Mesodermal cell (in vitro differentiated cells): ENCODE measurements around the gene PRXL2A.

ENCODE experiments used
- H3K27ac ChIP-seq: 2 replicates; pipeline ENCODE4 v1.7.0; 2013; ENCODE audit warnings: mild to moderate bottlenecking, low read depth, low read length, moderate library complexity; ENCODE audit not compliant: severe bottlenecking
- H3K36me3 ChIP-seq: 2 replicates; pipeline ENCODE4 v1.7.1; 2013; ENCODE audit warnings: mild to moderate bottlenecking, low read length, moderate library complexity; ENCODE audit not compliant: control insufficient read depth, insufficient read depth
- H3K4me1 ChIP-seq: one replicate; pipeline ENCODE4 v1.7.1; 2013; ENCODE audit warnings: mild to moderate bottlenecking, low read length; ENCODE audit not compliant: insufficient read depth, control insufficient read depth, poor library complexity, severe bottlenecking
- H3K4me3 ChIP-seq: 2 replicates; pipeline ENCODE4 v1.7.0; 2013; ENCODE audit warnings: low read length, control low read depth, mild to moderate bottlenecking; ENCODE audit not compliant: insufficient read depth, poor library complexity, severe bottlenecking; ENCODE audit errors: extremely low read depth
- H3K9me3 ChIP-seq: 2 replicates; pipeline ENCODE4 v1.7.1; 2013; ENCODE audit warnings: mild to moderate bottlenecking, low read length, moderate library complexity; ENCODE audit not compliant: control insufficient read depth
- WGBS, 2 experiments: methylation state at CpG; one replicate each; pipeline ENCODE4 v1.1.5; 2013; ENCODE audit warnings: missing lambda C conversion rate in 2 of 2; ENCODE audit not compliant: insufficient coverage in 2 of 2; 5-methylcytosine and 5-hydroxymethylcytosine counted together

PRXL2A gene

DNA sequence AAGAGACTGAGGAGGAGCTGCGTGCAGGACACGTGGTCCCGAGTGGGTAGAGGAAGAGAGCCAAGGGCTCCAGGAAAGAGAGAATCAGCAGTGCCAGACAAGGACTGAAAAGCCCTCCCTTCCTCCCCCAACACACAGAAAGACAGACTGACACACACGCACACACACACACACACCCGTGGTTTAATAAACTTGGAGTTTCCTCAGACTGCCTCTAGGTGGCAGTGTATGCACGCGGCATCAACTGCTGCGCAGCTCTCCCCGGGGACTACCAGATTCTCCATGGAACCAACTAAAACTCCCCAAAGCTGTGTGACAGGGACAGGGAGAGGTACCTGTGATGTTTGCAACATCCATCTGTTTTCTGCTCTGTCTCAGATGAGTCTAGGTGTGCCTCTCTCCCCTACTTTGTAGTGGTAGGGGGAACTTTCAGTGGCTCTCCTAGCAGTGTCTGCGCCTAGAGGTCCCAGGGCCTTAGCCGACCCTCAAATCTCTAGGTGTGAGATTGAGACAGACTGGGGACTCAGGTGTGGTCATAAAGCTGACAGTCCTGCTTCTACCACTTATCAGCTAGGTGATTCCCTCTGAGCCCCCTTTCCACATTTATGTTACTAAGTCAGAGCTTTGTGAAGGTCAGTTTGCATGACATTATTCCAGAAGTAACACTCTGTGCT, 36.4 kb downstream of the PRXL2A start:
- Histone ChIP-seq H3K27ac (no peak overlapping the region), H3K36me3 (no peaks in the 10 kb centered on the region), H3K4me3 (no peak overlapping the region), H3K9me3 (no peaks in the 10 kb centered on the region), H3K4me1 (peaks cover 17% of the 10 kb centered on the region)
- 31 to 56% methylated on average over 5 to 7 of the region's 11 CpGs for WGBS, 2 experiments

DNA sequence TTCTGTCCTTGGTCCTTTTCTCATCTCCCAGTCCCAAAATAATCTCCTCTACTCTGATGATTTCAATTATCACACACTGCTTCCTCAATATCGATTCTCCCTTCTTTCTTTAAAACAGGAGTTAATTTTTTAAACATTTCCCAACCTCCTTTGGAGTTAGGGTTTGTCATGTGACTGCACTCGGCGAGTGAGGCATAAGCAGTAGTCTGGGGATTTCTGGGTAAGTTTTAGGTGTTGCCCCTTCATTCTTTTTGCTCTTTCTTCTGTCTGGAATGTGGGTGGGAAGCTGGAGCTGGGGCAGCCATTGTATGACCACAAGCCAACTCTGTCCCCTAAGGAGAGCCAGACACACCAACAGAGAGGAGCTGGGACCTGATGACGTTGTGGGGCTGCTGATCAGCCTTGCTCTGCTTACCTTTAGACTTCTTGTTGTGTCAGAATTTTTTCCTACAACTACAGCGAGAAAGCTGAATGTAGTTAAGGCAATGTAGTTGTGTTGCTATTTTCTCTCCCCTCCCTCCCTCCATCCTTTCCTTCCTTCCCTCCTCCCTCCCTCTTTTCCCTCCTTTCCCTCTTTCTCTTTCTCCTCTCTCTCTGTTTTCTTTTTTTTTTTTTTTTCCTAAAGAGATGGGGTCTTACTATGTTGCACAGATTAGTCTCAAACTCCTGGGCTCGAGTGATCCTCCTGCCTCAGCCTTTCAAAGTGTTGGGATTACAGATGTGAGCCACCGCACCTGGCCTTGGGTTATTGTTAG, 39.3 kb downstream of the PRXL2A start:
- H3K9me3 ChIP-seq: peaks cover 8% of the 10 kb centered on the region
- H3K4me3 ChIP-seq: no peak overlapping the region
- no peaks in the 10 kb centered on the region for H3K36me3 ChIP-seq
- 80% methylated on average over 1 of the region's 7 CpGs; no CpG with 5 or more reads in 1 of the 2 experiments for WGBS, 2 experiments
- peaks cover 18% of the 10 kb centered on the region for H3K4me1 ChIP-seq
- H3K27ac ChIP-seq: no peak overlapping the region

DNA sequence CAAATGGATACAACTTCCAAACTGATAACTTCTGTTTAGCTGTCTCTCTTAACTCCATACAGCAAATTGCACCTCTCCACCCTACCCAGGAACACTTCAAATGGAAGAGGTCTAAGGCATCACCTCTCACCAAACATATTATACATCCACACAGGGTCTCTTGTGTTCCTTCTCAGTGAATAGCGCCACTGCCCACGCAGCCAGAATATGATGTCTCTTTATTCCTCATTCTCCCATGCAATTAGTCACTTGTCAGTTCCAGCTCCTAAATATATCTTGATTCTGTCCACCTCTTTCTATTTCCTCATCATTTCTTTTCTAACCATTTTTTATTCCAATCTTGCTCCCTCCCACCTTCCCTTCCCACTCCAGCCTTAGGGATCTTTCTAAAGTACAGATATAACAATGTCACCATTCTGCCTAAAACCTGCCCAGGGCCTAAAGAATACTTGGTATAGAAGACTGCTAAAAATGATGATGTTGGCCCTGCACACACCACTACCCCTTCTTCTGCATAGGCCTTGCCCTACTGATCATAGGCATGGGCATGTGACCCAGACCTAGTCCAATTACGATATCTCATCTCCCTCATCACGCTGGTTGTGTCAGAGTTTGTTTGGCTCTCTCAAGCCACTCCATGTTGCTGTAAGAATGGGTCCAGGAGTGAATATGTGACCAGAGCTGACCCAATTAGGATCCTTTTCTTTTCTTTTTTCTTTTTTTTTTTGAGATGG, 40.0 kb downstream of the PRXL2A start:
- no peaks in the 10 kb centered on the region for H3K36me3 ChIP-seq
- peaks cover 8% of the 10 kb centered on the region for H3K9me3 ChIP-seq
- no peak overlapping the region for H3K4me3 ChIP-seq
- H3K4me1 ChIP-seq: peaks cover 23% of the 10 kb centered on the region
- 96 to 100% methylated on average over 2 of the region's 4 CpGs for WGBS, 2 experiments
- no peak overlapping the region for H3K27ac ChIP-seq

DNA sequence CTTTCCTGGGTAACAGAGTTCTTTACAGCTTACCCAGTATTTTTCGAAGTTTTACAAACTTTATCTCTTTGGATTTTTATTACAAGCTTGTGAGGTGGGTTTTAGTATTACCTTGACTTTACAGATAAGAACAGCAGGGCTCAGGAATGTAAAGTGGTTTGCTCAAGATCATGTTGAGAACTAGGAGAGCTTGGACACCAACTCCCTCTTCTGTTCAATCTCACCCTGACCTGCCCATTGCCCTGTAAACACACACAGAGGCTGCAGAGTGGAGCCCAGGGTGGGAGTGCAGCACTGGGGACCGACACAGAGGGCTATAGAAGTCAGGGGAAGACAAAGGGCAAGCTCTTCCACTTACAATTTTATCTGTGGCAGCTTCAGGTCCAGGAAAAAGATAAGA, 41.2 kb downstream of the PRXL2A start:
- Histone ChIP-seq H3K9me3 (peaks cover 8% of the 10 kb centered on the region), H3K27ac (no peak overlapping the region), H3K4me3 (no peak overlapping the region), H3K4me1 (peaks cover 12% of the 10 kb centered on the region), H3K36me3 (no peaks in the 10 kb centered on the region)
- WGBS, 2 experiments: 94% methylated on average over 2 of the region's 2 CpGs; no CpG with 5 or more reads in 1 of the 2 experiments

DNA sequence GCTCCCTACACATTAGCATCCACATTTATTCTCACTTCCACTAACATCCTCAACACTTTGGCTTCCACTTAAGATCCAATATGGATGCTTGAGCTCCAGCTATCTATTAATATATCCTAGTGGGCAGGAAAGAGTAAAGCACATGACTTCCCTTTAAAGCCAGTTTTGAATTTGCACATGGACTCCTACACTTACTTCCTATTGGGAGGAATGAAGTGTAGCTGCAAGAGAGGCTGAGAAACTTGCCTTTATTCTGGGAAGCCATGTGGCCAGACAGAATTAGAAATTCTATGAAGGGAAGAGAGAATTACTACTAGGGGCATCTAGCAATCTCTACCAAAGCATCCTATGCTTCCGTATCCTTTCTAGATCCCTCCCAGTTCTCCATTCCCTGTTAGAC, 42.8 kb downstream of the PRXL2A start:
- no peak overlapping the region for H3K4me3 ChIP-seq
- no peak overlapping the region for H3K27ac ChIP-seq
- peaks cover 15% of the 10 kb centered on the region for H3K4me1 ChIP-seq
- 100% methylated on average over 1 of the region's 1 CpG for WGBS, 2 experiments
- peaks cover 8% of the 10 kb centered on the region for H3K9me3 ChIP-seq
- H3K36me3 ChIP-seq: peaks cover under 1% of the 10 kb centered on the region

DNA sequence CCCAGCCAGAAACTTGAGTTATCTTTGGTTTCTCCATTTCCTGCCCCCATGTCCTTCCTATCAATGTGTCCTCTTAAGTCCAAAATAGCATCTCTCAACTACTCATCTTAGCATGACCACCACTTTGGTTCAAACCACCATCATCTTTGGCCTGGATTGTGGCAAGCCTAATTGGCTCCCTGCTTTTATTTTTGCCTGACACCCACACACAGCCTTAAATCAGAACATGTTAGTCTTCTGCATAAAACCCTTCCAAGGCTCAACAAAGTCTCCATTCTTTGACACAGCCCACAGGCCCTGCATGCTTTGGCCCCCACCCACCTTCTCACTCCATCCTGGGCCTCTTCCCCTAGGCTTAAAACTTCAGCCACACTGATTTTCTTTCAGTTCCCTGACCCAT, 43.7 kb downstream of the PRXL2A start:
- H3K4me3 ChIP-seq: no peak overlapping the region
- H3K36me3 ChIP-seq: peaks cover 8% of the 10 kb centered on the region
- H3K27ac ChIP-seq: no peak overlapping the region
- peaks cover 21% of the 10 kb centered on the region for H3K4me1 ChIP-seq
- H3K9me3 ChIP-seq: peaks cover 8% of the 10 kb centered on the region

DNA sequence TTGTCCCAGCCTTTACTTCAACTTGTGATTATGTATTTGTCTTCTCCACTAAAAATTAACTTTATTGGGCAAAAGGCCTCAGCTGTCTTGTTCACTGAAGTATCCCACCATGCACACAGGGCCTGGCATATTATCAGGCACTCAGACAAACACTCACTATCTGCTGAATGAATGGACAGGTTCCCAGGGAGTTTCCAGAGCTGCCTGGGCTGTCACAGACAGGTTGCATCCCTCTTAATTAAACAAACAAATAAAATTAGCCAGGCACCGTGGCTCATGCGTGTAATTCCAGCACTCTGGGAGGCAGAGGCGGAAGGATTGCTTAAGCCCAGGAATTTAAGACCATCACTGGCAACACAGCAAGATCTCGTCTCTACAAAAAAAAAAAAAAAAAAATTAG, 44.3 kb downstream of the PRXL2A start:
- Histone ChIP-seq H3K27ac (no peak overlapping the region), H3K36me3 (peaks cover 13% of the 10 kb centered on the region), H3K9me3 (peaks cover 8% of the 10 kb centered on the region), H3K4me1 (peaks cover 25% of the 10 kb centered on the region), H3K4me3 (peak overlapping the region; percentile 37)
- WGBS, 2 experiments: 80% methylated on average over 1 of the region's 4 CpGs; no CpG with 5 or more reads in 1 of the 2 experiments

DNA sequence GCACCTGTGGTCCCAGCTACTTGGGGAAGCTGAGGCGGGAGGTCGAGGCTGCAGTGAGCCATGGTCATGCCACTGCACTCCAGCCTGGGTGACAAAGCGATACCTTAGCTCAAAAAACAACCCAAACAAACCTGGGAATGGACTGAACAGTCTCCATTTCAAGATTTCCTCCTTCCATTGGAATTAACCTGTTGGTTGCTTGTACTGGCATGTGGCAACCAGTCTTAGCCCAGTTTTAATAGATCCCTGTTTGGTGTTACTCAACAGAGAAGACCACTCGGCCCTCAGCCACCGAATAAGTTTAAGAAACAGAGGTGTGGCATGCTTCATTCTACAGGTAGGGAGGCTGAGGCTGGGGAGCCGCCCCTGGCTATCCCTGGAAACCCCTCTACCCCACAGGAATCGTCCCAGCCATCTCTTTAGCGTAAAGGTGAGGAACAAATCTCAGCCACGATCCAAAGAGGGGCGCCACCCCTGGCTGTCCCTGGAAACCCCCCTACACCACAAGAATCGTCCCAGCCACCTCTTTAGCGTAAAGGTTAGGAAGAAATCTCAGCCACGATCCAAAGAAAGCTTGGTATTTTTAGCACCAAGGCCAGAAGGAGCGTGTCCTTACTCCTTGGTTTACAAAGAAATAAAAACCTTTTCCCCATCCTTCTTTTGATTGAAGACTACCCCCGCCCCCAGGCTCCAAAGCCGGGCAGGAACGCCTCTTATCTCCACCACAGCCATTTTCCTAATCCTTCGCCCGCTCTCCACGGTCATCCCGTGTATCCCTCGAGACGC, 44.9 kb downstream of the PRXL2A start:
- peaks cover 8% of the 10 kb centered on the region for H3K9me3 ChIP-seq
- H3K4me3 ChIP-seq: peak overlapping the region; percentile 37
- 30 to 32% methylated on average over 17 to 18 of the region's 23 CpGs for WGBS, 2 experiments
- peaks cover 18% of the 10 kb centered on the region for H3K36me3 ChIP-seq
- H3K27ac ChIP-seq: peak overlapping the region; percentile 75
- H3K4me1 ChIP-seq: peaks cover 31% of the 10 kb centered on the region

DNA sequence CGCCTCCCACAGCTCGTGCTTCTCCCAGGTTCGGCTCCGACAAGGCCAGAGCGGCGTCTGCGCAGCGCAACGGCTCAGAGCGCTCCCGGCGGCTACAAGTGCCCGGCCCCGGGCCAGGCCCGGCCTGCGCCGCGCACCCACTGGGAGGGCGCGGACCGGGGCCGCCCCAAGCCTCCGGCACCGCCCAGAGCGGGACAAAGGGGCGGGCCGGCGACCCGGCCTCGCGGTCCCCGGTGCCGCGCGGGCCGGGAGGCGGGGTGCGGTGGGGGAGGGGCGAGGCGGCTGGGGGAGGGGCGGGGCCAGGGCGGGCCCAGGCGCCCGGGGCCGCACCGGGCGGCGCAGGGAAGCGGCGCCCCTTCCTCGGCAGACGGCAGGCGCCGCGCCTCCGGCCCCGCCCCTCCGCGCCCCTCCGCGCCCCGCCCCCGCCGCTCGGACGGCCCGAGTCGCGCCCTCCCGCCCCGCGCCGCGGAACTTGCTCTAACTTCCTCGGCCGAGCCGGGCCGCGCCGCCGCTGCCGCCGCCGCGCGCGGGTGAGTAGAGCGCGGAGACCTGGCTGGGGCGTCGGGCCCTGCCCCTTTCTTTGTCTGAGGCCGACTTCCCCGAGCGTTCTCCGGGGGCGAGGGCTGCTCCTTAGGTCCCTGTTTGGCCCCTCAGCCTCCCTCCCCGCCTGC, 45.6 kb downstream of the PRXL2A start, which contains the start of gene TSPAN14:
TSS of gene TSPAN14 (plus strand) at position 469 of the 671 bp plus-strand sequence. CDS start 34,924 bp downstream, outside the sequence.
- peak within 1 kb of the TSS; percentile 89 for H3K27ac ChIP-seq
- WGBS, 2 experiments: 0% methylated on average over 46 to 61 of the region's 97 CpGs
- H3K4me3 ChIP-seq: peak within 1 kb of the TSS; percentile 96
- H3K9me3 ChIP-seq: peaks cover 8% of the 10 kb centered on the region
- peaks cover 23% of the 10 kb centered on the region for H3K36me3 ChIP-seq
- H3K4me1 ChIP-seq: peaks cover 38% of the 10 kb centered on the region
